WTC11 (cell line): ENCODE results near the gene LAMP5. TPM values are rescaled to one million over a fixed set of nuclear protein-coding genes. Genes with fewer than 3 reads are reported as not detected.

Source experiments
- ATAC-seq: fragments of 200-7000 bp; cut with Tn5 transposase; 2 replicates; pipeline ENCODE4 v1.10.0; 2021; ENCODE audit warnings: mild to moderate bottlenecking, moderate library complexity
- CTCF ChIA-PET: fragments of 300-600 bp; sonication (Branson Sonifier 250); formaldehyde crosslinking; loops from one replicate; lab custom pipeline; 2021; ENCODE audit warnings: antibody characterized with exemption; lab: Charles Lee
- POLR2A ChIA-PET: fragments of 350-600 bp; sonication (Branson Sonifier 250); formaldehyde crosslinking; loops from one replicate; lab custom pipeline; 2021; ENCODE audit warnings: antibody characterized with exemption; lab: Charles Lee
- DNase-seq: peaks from one replicate; pipeline ENCODE4 v3.0.0; 2021; ENCODE audit warnings: low spot score
- H3K27ac Mint-ChIP-seq: 2 replicates; pipeline ENCODE4 v1.8.0; 2021; ENCODE audit warnings: mixed read lengths
- H3K27me3 Mint-ChIP-seq: 2 replicates; pipeline ENCODE4 v1.8.0; 2021; ENCODE audit warnings: low read depth, mild to moderate bottlenecking, moderate library complexity, mixed read lengths
- H3K36me3 Mint-ChIP-seq: 2 replicates; pipeline ENCODE4 v1.8.0; 2021; ENCODE audit warnings: mixed read lengths
- H3K4me1 Mint-ChIP-seq: 2 replicates; pipeline ENCODE4 v1.8.0; 2022; ENCODE audit warnings: mixed read lengths
- H3K4me3 Mint-ChIP-seq: 2 replicates; pipeline ENCODE4 v1.8.0; 2021; ENCODE audit warnings: mild to moderate bottlenecking, moderate library complexity, mixed read lengths
- H3K9me3 Mint-ChIP-seq: 2 replicates; pipeline ENCODE4 v1.8.0; 2021; ENCODE audit warnings: mixed read lengths
- ATF1 ChIP-seq: sonication (generic); formaldehyde crosslinking; IDR thresholded peaks from 2 replicates; pipeline ENCODE4 v1.8.1; 2023; ENCODE audit warnings: mild to moderate bottlenecking, moderate library complexity, missing genetic modification reagents
- ATF3 ChIP-seq: sonication (generic); formaldehyde crosslinking; conservative IDR thresholded peaks from 2 replicates; pipeline ENCODE4 v1.8.1; 2022; ENCODE audit warnings: mild to moderate bottlenecking, missing genetic modification reagents
- CREB1 ChIP-seq: sonication (generic); formaldehyde crosslinking; IDR thresholded peaks from 2 replicates; pipeline ENCODE4 v1.8.0; 2023; ENCODE audit warnings: mild to moderate bottlenecking, missing genetic modification reagents
- E2F4 ChIP-seq: sonication (generic); formaldehyde crosslinking; IDR thresholded peaks from 2 replicates; pipeline ENCODE4 v1.8.1; 2022; ENCODE audit warnings: low read depth, mild to moderate bottlenecking, moderate library complexity, missing genetic modification reagents, borderline replicate concordance
- FOXP1 ChIP-seq: sonication (generic); formaldehyde crosslinking; IDR thresholded peaks from 2 replicates; pipeline ENCODE4 v1.8.0; 2022; ENCODE audit warnings: missing genetic modification reagents, mild to moderate bottlenecking, moderate library complexity, borderline replicate concordance
- HMGA2 ChIP-seq: fragments of 250-450 bp; sonication (Bioruptor Pico); IDR thresholded peaks from 2 replicates; pipeline ENCODE4 v1.4.0; 2021; ENCODE audit warnings: mild to moderate bottlenecking, moderate library complexity
- JUN ChIP-seq: sonication (generic); formaldehyde crosslinking; IDR thresholded peaks from 2 replicates; pipeline ENCODE4 v1.8.0; 2023; ENCODE audit warnings: mild to moderate bottlenecking, missing genetic modification reagents
- MAX ChIP-seq: sonication (generic); formaldehyde crosslinking; IDR thresholded peaks from 2 replicates; pipeline ENCODE4 v1.8.0; 2022; ENCODE audit warnings: mild to moderate bottlenecking, missing genetic modification reagents
- MYBL2 ChIP-seq: sonication (generic); formaldehyde crosslinking; IDR thresholded peaks from 2 replicates; pipeline ENCODE4 v1.8.1; 2023; ENCODE audit warnings: mild to moderate bottlenecking, moderate library complexity, missing genetic modification reagents
- NFE2L1 ChIP-seq: sonication (generic); formaldehyde crosslinking; IDR thresholded peaks from 2 replicates; pipeline ENCODE4 v1.8.1; 2023; ENCODE audit warnings: missing genetic modification reagents
- NFYB ChIP-seq: sonication (generic); formaldehyde crosslinking; conservative IDR thresholded peaks from 2 replicates; pipeline ENCODE4 v1.8.0; 2022; ENCODE audit warnings: low read depth, missing genetic modification reagents
- NR3C1 ChIP-seq: sonication (generic); formaldehyde crosslinking; conservative IDR thresholded peaks from 2 replicates; pipeline ENCODE4 v1.8.1; 2023; ENCODE audit warnings: low read depth, mild to moderate bottlenecking, missing genetic modification reagents
- PREB ChIP-seq: sonication (generic); formaldehyde crosslinking; IDR thresholded peaks from 2 replicates; pipeline ENCODE4 v1.8.1; 2022; ENCODE audit warnings: mild to moderate bottlenecking, missing genetic modification reagents, moderate library complexity, borderline replicate concordance
- TP53 ChIP-seq: sonication (generic); formaldehyde crosslinking; IDR thresholded peaks from 2 replicates; pipeline ENCODE4 v1.8.1; 2023; ENCODE audit warnings: mild to moderate bottlenecking, missing genetic modification reagents
- ZBTB21 ChIP-seq: sonication (generic); formaldehyde crosslinking; IDR thresholded peaks from 2 replicates; pipeline ENCODE4 v1.8.1; 2023; ENCODE audit warnings: mild to moderate bottlenecking, missing genetic modification reagents, borderline replicate concordance
- ZNF138 ChIP-seq: sonication (generic); formaldehyde crosslinking; conservative IDR thresholded peaks from 2 replicates; pipeline ENCODE4 v1.8.1; 2022; ENCODE audit warnings: mild to moderate bottlenecking, moderate library complexity, missing genetic modification reagents
- ZNF317 ChIP-seq: sonication (generic); formaldehyde crosslinking; IDR thresholded peaks from 2 replicates; pipeline ENCODE4 v1.8.1; 2023; ENCODE audit warnings: low read depth, mild to moderate bottlenecking, moderate library complexity, missing genetic modification reagents, borderline replicate concordance
- ZNF512 ChIP-seq: sonication (generic); formaldehyde crosslinking; IDR thresholded peaks from 2 replicates; pipeline ENCODE4 v1.8.1; 2022; ENCODE audit warnings: missing genetic modification reagents, borderline replicate concordance
- total RNA-seq: library from RNA; stranded (reverse); gene quantifications from 3 replicates; pipeline ENCODE4 v1.2.3, GENCODE V29; 2021

Gene LAMP5
- total RNA-seq, 1 experiment from 2014 or later = 0.31 TPM

- POLR2A ChIA-PET = no interaction called here
- H3K27me3 Mint-ChIP-seq = no peaks in the 10 kb centered on the region
- no peaks in the 10 kb centered on the region for H3K36me3 Mint-ChIP-seq
- ATAC-seq (no peak), DNase-seq (no peak)
- TF ChIP-seq ZNF138 (CRISPR knock-in tag) (no peak), NFE2L1 (CRISPR knock-in tag) (no peak)
- no peak overlapping the region for H3K4me3 Mint-ChIP-seq
- H3K27ac Mint-ChIP-seq = no peak overlapping the region
- CTCF ChIA-PET = interaction anchor here (2.4 kb wide), 1 partner anchor 135 kb away, joined by 8 read pairs; no protein-coding TSS in a partner anchor
- no peaks in the 10 kb centered on the region for H3K9me3 Mint-ChIP-seq
- no peaks in the 10 kb centered on the region for H3K4me1 Mint-ChIP-seq
Observed at GRCh38 chr20:9474835-9475415, 39.5 kb upstream of the LAMP5 start.

GRCh38 chr20:9475456-9475855 lies 38.9 kb upstream of the LAMP5 start:
- Mint-ChIP-seq H3K4me3 (no peak overlapping the region), H3K27me3 (no peaks in the 10 kb centered on the region), H3K27ac (no peak overlapping the region), H3K4me1 (no peaks in the 10 kb centered on the region), H3K36me3 (no peaks in the 10 kb centered on the region), H3K9me3 (no peaks in the 10 kb centered on the region)
- no peak for DNase-seq
- TF ChIP-seq ATF1 (CRISPR knock-in tag) (no peak), PREB (CRISPR knock-in tag) (no peak), TP53 (CRISPR knock-in tag) (no peak), E2F4 (CRISPR knock-in tag) (no peak), JUN (CRISPR knock-in tag) (no peak)
- no peak for ATAC-seq
- CTCF ChIA-PET = interaction anchor here (1.3 to 2.4 kb wide), 2 partner anchors 7 to 134 kb away, joined by 4 to 8 read pairs; no protein-coding TSS in a partner anchor
- POLR2A ChIA-PET = no interaction called here

- Mint-ChIP-seq H3K27me3 (no peaks in the 10 kb centered on the region), H3K4me1 (no peaks in the 10 kb centered on the region), H3K27ac (no peak overlapping the region), H3K9me3 (no peaks in the 10 kb centered on the region), H3K36me3 (no peaks in the 10 kb centered on the region), H3K4me3 (no peak overlapping the region)
- no peak for DNase-seq
- no peak for ATAC-seq
- ChIA-PET CTCF (interaction anchor here (1.0 to 2.4 kb wide), 3 partner anchors 8 to 134 kb away, joined by 3 to 8 read pairs (median 4); no protein-coding TSS in a partner anchor), POLR2A (no interaction called here)
- no peak for TF ChIP-seq HMGA2
- TF ChIP-seq NFYB (CRISPR knock-in tag) = no peak
- no peak for TF ChIP-seq NR3C1 (CRISPR knock-in tag)
- TF ChIP-seq ZNF317 (CRISPR knock-in tag) = no peak
- TF ChIP-seq PREB (CRISPR knock-in tag) = no peak
- TF ChIP-seq ZNF512 (CRISPR knock-in tag) = no peak
- TF ChIP-seq ATF3 = no peak
- no peak for TF ChIP-seq MAX (CRISPR knock-in tag)
- no peak for TF ChIP-seq ZBTB21 (CRISPR knock-in tag)
- no peak for TF ChIP-seq FOXP1
- no peak for TF ChIP-seq MYBL2 (CRISPR knock-in tag)
- TF ChIP-seq CREB1 = no peak
Observed at GRCh38 chr20:9476174-9476573, 38.2 kb upstream of the LAMP5 start.
